HEK293 (cell line): ENCODE measurements around the gene PPIL6.

Experiments used
- CTCF ChIA-PET: fragments of 350-600 bp; formaldehyde crosslinking; extraction: SDS; loops from one replicate; lab custom pipeline; 2021; ENCODE audit warnings: antibody characterized with exemption; lab: Yijun Ruan, JAX
- POLR2A ChIA-PET: fragments of 300-600 bp; formaldehyde crosslinking; extraction: SDS; loops from one replicate; lab custom pipeline; 2020; ENCODE audit warnings: antibody characterized with exemption, inconsistent platforms; lab: Yijun Ruan, JAX
- H3K27ac ChIP-seq: fragments of 200-500 bp; sonication (Bioruptor generic); 2 replicates; pipeline ENCODE4 v1.5.1; 2014; ENCODE audit warnings: low read depth, low read length, control low read depth, inconsistent platforms; ENCODE audit errors: extremely low read depth
- H3K36me3 ChIP-seq, 2 experiments: fragments of 200-500 bp in 1 of 2; sonication (Bioruptor generic) in 1 of 2; 1 replicate in 1 of 2; 2 replicates in 1 of 2; pipeline ENCODE4 v1.5.1; 2014 to 2017; ENCODE audit warnings: inconsistent platforms in 2 of 2, low read length in 2 of 2; ENCODE audit not compliant: control insufficient read depth in 2 of 2, insufficient read depth in 1 of 2
- H3K4me1 ChIP-seq: fragments of 200-500 bp; sonication (Bioruptor generic); 2 replicates; pipeline ENCODE4 v1.5.1; 2014; ENCODE audit warnings: mild to moderate bottlenecking, low read length, inconsistent platforms; ENCODE audit not compliant: control insufficient read depth, insufficient read depth
- H3K4me3 ChIP-seq: 2 replicates; pipeline ENCODE4 v1.5.1; 2011; ENCODE audit warnings: low read depth, mild to moderate bottlenecking, control low read depth, low read length, moderate library complexity
- H3K9me3 ChIP-seq: fragments of 200-500 bp; sonication (Bioruptor generic); 2 replicates; pipeline ENCODE4 v1.5.1; 2014; ENCODE audit warnings: low read depth, low read length, inconsistent platforms; ENCODE audit not compliant: control insufficient read depth, insufficient read depth
- BCL11A ChIP-seq: fragments of 450-650 bp; formaldehyde crosslinking; IDR thresholded peaks from 2 replicates; pipeline ENCODE4 v1.5.1; 2016; ENCODE audit warnings: low read depth, missing biosample characterization, missing genetic modification characterization
- HIC1 ChIP-seq: fragments of 450-650 bp; formaldehyde crosslinking; IDR thresholded peaks from 2 replicates; pipeline ENCODE4 v1.5.1; 2016; ENCODE audit warnings: missing biosample characterization, missing genetic modification characterization
- HOXD13 ChIP-seq: sonication (generic); formaldehyde crosslinking; IDR thresholded peaks from 2 replicates; pipeline ENCODE4 v1.8.0; 2022; ENCODE audit warnings: missing genetic modification reagents, borderline replicate concordance
- PATZ1 ChIP-seq: fragments of 450-650 bp; formaldehyde crosslinking; IDR thresholded peaks from 2 replicates; pipeline ENCODE4 v1.5.1; 2016; ENCODE audit warnings: missing biosample characterization, missing genetic modification characterization
- TCF7L2 ChIP-seq: IDR thresholded peaks from 2 replicates; pipeline ENCODE4 v1.6.1; 2011; ENCODE audit warnings: low read depth, mild to moderate bottlenecking, inconsistent platforms, low read length, moderate library complexity, borderline replicate concordance
- ZBTB11 ChIP-seq: fragments of 450-650 bp; formaldehyde crosslinking; conservative IDR thresholded peaks from 2 replicates; pipeline ENCODE4 v1.5.1; 2016; ENCODE audit warnings: low read depth, missing biosample characterization, missing genetic modification characterization
- ZBTB7A ChIP-seq: fragments of 450-650 bp; formaldehyde crosslinking; IDR thresholded peaks from 2 replicates; pipeline ENCODE4 v1.5.1; 2016; ENCODE audit warnings: low read depth, missing biosample characterization, missing genetic modification characterization
- ZNF114 ChIP-seq: fragments of 450-650 bp; formaldehyde crosslinking; IDR thresholded peaks from 2 replicates; pipeline ENCODE4 v1.5.0; 2017; ENCODE audit warnings: missing biosample characterization, missing genetic modification characterization
- ZNF138 ChIP-seq: fragments of 450-650 bp; formaldehyde crosslinking; IDR thresholded peaks from 2 replicates; pipeline ENCODE4 v1.5.1; 2016; ENCODE audit warnings: missing biosample characterization, missing genetic modification characterization, borderline replicate concordance
- ZNF157 ChIP-seq: fragments of 450-650 bp; formaldehyde crosslinking; IDR thresholded peaks from 2 replicates; pipeline ENCODE4 v1.5.1; 2016; ENCODE audit warnings: missing biosample characterization, missing genetic modification characterization
- ZNF19 ChIP-seq: fragments of 450-650 bp; formaldehyde crosslinking; IDR thresholded peaks from 2 replicates; pipeline ENCODE4; 2016; ENCODE audit warnings: missing biosample characterization, missing genetic modification characterization, low read depth
- ZNF2 ChIP-seq: fragments of 450-650 bp; formaldehyde crosslinking; IDR thresholded peaks from 2 replicates; pipeline ENCODE4 v1.5.1; 2016; ENCODE audit warnings: missing biosample characterization, missing genetic modification characterization
- ZNF248 ChIP-seq: fragments of 450-650 bp; formaldehyde crosslinking; IDR thresholded peaks from 2 replicates; pipeline ENCODE4 v1.5.1; 2017; ENCODE audit warnings: missing biosample characterization, missing genetic modification characterization
- ZNF324 ChIP-seq: fragments of 450-650 bp; formaldehyde crosslinking; IDR thresholded peaks from 2 replicates; pipeline ENCODE4 v1.5.1; 2016; ENCODE audit warnings: missing biosample characterization, missing genetic modification characterization
- ZNF423 ChIP-seq: fragments of 450-650 bp; formaldehyde crosslinking; IDR thresholded peaks from 2 replicates; pipeline ENCODE4 v1.5.1; 2016; ENCODE audit warnings: missing biosample characterization, missing genetic modification characterization
- ZNF677 ChIP-seq: fragments of 450-650 bp; IDR thresholded peaks from 2 replicates; pipeline ENCODE4 v1.5.0; 2018; ENCODE audit warnings: missing biosample characterization, mild to moderate bottlenecking, missing genetic modification characterization, moderate library complexity
- ZNF747 ChIP-seq: fragments of 450-650 bp; formaldehyde crosslinking; IDR thresholded peaks from 2 replicates; pipeline ENCODE4 v1.5.1; 2016; ENCODE audit warnings: missing biosample characterization, missing genetic modification characterization
- ZNF830 ChIP-seq: fragments of 450-650 bp; IDR thresholded peaks from 2 replicates; pipeline ENCODE4 v1.5.0; 2018; ENCODE audit warnings: missing biosample characterization, missing genetic modification characterization, low read depth, mild to moderate bottlenecking, moderate library complexity
- ZNF837 ChIP-seq: fragments of 450-650 bp; formaldehyde crosslinking; IDR thresholded peaks from 2 replicates; pipeline ENCODE4 v1.5.1; 2016; ENCODE audit warnings: missing biosample characterization, missing genetic modification characterization

Gene PPIL6

GRCh38 chr6:109445382-109445781 is 5.0 kb upstream of the PPIL6 start (continued):
- no peak for TF ChIP-seq ZBTB11 (tag by site-specific recombination)
- TF ChIP-seq, all 188 proteins: peak for 0

GRCh38 chr6:109443425-109443950 is 3.1 kb upstream of the PPIL6 start:
- ChIA-PET CTCF (interaction anchor here (0.7 to 3.6 kb wide), 3 partner anchors 11 to 261 kb away, joined by 3 to 21 read pairs (median 7); partner anchors contain the start of gene MICAL1), POLR2A (interaction anchor here (4.2 kb wide), 1 partner anchor 12 kb away, joined by 39 read pairs; the partner anchor contains the start of gene MICAL1)
- no peak overlapping the region for H3K27ac ChIP-seq

More at GRCh38 chr6:109443425-109443950, 3.1 kb upstream of the PPIL6 start:
- H3K9me3 ChIP-seq: no peaks in the 10 kb centered on the region
- H3K4me1 ChIP-seq: no peaks in the 10 kb centered on the region
- no peak overlapping the region for H3K4me3 ChIP-seq
- peaks cover 0 to 56% of the 10 kb centered on the region in 2 experiments; a peak in 1 of 3 replicates for H3K36me3 ChIP-seq
- TF ChIP-seq ZNF114 (no peak), ZNF830 (tag by site-specific recombination) (no peak), ZNF138 (tag by site-specific recombination) (no peak), HIC1 (tag by site-specific recombination) (no peak), HOXD13 (CRISPR knock-in tag) (no peak), ZNF157 (tag by site-specific recombination) (no peak), ZNF747 (tag by site-specific recombination) (no peak), PATZ1 (tag by site-specific recombination) (no peak), ZNF19 (no peak), BCL11A (tag by site-specific recombination) (no peak), ZBTB7A (no peak), ZNF677 (tag by site-specific recombination) (no peak), ZNF2 (tag by site-specific recombination) (no peak), ZNF248 (tag by site-specific recombination) (no peak), TCF7L2 (no peak), ZNF837 (tag by site-specific recombination) (no peak), ZNF324 (tag by site-specific recombination) (no peak), ZNF423 (no peak)
